K562 (cell line): Measurements from ENCODE around the gene TOM1. TPM values are rescaled to one million over a fixed set of nuclear protein-coding genes. Genes with fewer than 3 reads are reported as not detected.

Source experiments
- CXXC5 ChIP-seq: fragments of 250-450 bp; sonication (Bioruptor Pico); IDR thresholded peaks from 2 replicates; pipeline ENCODE4 v1.8.0; 2022; ENCODE audit warnings: inconsistent platforms, mild to moderate bottlenecking, moderate library complexity
- EP300 ChIP-seq: IDR thresholded peaks from 2 replicates; pipeline ENCODE4 v1.6.1; 2012; ENCODE audit warnings: low read length, improper control_type of control experiment
- FOSL1 ChIP-seq: fragments of 200-800 bp; sonication (Bioruptor generic); conservative IDR thresholded peaks from 2 replicates; pipeline ENCODE4 v1.6.1; 2016; ENCODE audit warnings: missing genetic modification characterization, missing compliant biosample characterization
- FOXK2 ChIP-seq, 2 experiments: fragments of 450-650 bp; IDR thresholded peaks in 1 of 2; conservative IDR thresholded peaks in 1 of 2; 2 replicates each; pipeline ENCODE4 v1.6.1; 2016; ENCODE audit warnings: low read depth in 2 of 2, mild to moderate bottlenecking in 1 of 2
- FOXP1 ChIP-seq: sonication (generic); formaldehyde crosslinking; IDR thresholded peaks from 2 replicates; pipeline ENCODE4 v1.8.0; 2022; ENCODE audit warnings: mild to moderate bottlenecking, missing genetic modification reagents
- HCFC1 ChIP-seq: IDR thresholded peaks from 2 replicates; pipeline ENCODE4 v1.6.1; 2012; ENCODE audit warnings: low read depth, low read length, improper control_type of control experiment
- JUN ChIP-seq, 2 experiments: sonication (generic) in 1 of 2; formaldehyde crosslinking in 1 of 2; IDR thresholded peaks; 2 replicates each; pipeline versions ENCODE4 v1.6.1 to v1.8.0; 2012 to 2022; ENCODE audit warnings: borderline replicate concordance in 2 of 2, mild to moderate bottlenecking in 2 of 2, improper control_type of control experiment in 1 of 2, low read depth in 1 of 2, low read length in 1 of 2, missing genetic modification reagents in 1 of 2
- MAFK ChIP-seq: IDR thresholded peaks from 2 replicates; pipeline ENCODE4 v1.6.1; 2011; ENCODE audit warnings: low read length, improper control_type of control experiment
- NFE2 ChIP-seq: IDR thresholded peaks from 2 replicates; pipeline ENCODE4 v1.6.1; 2014; ENCODE audit warnings: antibody characterized with exemption, low read depth
- RFX1 ChIP-seq: fragments of 450-650 bp; IDR thresholded peaks from 2 replicates; pipeline ENCODE4 v1.6.1; 2016; ENCODE audit warnings: mild to moderate bottlenecking, moderate library complexity
- SUPT5H ChIP-seq: fragments of 450-650 bp; IDR thresholded peaks from 2 replicates; pipeline ENCODE4 v1.6.1; 2016
- TEAD1 ChIP-seq, 2 experiments: fragments of 450-650 bp in 1 of 2; sonication (generic) in 1 of 2; formaldehyde crosslinking; IDR thresholded peaks; 2 replicates each; pipeline versions ENCODE4 v1.4.0 to v1.8.0; 2020 to 2022; ENCODE audit warnings: mild to moderate bottlenecking in 2 of 2, missing genetic modification reagents in 1 of 2
- TEAD4 ChIP-seq, 2 experiments: sonication (generic) in 1 of 2; formaldehyde crosslinking in 1 of 2; IDR thresholded peaks; 2 replicates each; pipeline versions ENCODE4 v1.6.1 to v1.8.0; 2012 to 2022; ENCODE audit warnings: borderline replicate concordance in 1 of 2, inconsistent platforms in 1 of 2, low read length in 1 of 2, mild to moderate bottlenecking in 1 of 2, missing genetic modification reagents in 1 of 2
- polyA plus RNA-seq, 8 experiments: library from polyadenylated mRNA; depleted of rRNA in 4 of 8; stranded (reverse) in 5 of 8; unstranded in 3 of 8; fragments of >200 nt; fragmentation: Nextera tagmentation in 2 of 8; fragmentation: Illumina TruSeq in 1 of 8; extraction: Ambion mirVana in 2 of 8; extraction: Trizol in 1 of 8; gene quantifications; 2 replicates each; pipeline versions ENCODE4 v1.2.1 to v1.2.3, GENCODE V29; 2011 to 2014; ENCODE audit warnings: inconsistent platforms in 1 of 8, missing spikeins in 1 of 8
- total RNA-seq, 7 experiments: library from RNA; depleted of rRNA in 6 of 7; stranded (reverse); fragments of >200 nt in 6 of 7; fragmentation: Illumina TruSeq in 2 of 7; extraction: Trizol in 2 of 7; gene quantifications; 2 replicates each; pipeline versions ENCODE4 v1.2.1 to v1.2.3, GENCODE V29; 2011 to 2021; ENCODE audit warnings: low replicate concordance in 1 of 7
- TF ChIP-seq, protein P1 (sequence below): sonication (generic); formaldehyde crosslinking; IDR thresholded peaks from 2 replicates; pipeline ENCODE4 v1.8.1; 2023; ENCODE audit warnings: mild to moderate bottlenecking, missing genetic modification reagents
- TF ChIP-seq, protein P2 (sequence below): sonication (generic); formaldehyde crosslinking; IDR thresholded peaks from 2 replicates; pipeline ENCODE4 v1.8.0; 2022; ENCODE audit warnings: mild to moderate bottlenecking, missing genetic modification reagents, borderline replicate concordance

Gene TOM1
- total and polyA plus RNA-seq, 9 of the 15 experiments (the other 6 are each of a cell fraction or from before 2014, with no cell fraction given): 0.64 to 20.6 (median 12.0) TPM

GRCh38 chr22:35257321-35258190 is 42.1 kb upstream of the TOM1 start, which contains the start of gene HMGXB4 (continued):
- peak in 1 of 2 experiments; percentile 34; a peak in 1 of 4 replicates for TF ChIP-seq TEAD1 (CRISPR knock-in tag; IDR thresholded peaks at IDR 0.05)
- TF ChIP-seq, protein P1, sequence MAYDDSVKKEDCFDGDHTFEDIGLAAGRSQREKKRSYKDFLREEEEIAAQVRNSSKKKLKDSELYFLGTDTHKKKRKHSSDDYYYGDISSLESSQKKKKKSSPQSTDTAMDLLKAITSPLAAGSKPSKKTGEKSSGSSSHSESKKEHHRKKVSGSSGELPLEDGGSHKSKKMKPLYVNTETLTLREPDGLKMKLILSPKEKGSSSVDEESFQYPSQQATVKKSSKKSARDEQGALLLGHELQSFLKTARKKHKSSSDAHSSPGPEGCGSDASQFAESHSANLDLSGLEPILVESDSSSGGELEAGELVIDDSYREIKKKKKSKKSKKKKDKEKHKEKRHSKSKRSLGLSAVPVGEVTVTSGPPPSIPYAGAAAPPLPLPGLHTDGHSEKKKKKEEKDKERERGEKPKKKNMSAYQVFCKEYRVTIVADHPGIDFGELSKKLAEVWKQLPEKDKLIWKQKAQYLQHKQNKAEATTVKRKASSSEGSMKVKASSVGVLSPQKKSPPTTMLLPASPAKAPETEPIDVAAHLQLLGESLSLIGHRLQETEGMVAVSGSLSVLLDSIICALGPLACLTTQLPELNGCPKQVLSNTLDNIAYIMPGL (CRISPR knock-in tag): peak; percentile 92
- TF ChIP-seq FOXK2 (conservative IDR thresholded peaks at IDR 0.05 in 1 of 2, IDR thresholded peaks at IDR 0.05 in 1 of 2; ENCODE audit: low read depth in 2 of 2): peak in 1 of 2 experiments; percentile 64; a peak in 1 of 4 replicates
- 0 out of 2 replicates have a peak, but pooled peaks have one; percentile 40 for TF ChIP-seq FOXP1 (CRISPR knock-in tag)
- no peak for TF ChIP-seq TEAD4 (IDR thresholded peaks at IDR 0.05; ENCODE audit: low read length)
- TF ChIP-seq TEAD4 (CRISPR knock-in tag; IDR thresholded peaks at IDR 0.05; ENCODE audit: borderline replicate concordance): no peak
- TF ChIP-seq NFE2: no peak
- 0 out of 2 replicates have a peak, but pooled peaks have one; percentile 12 for TF ChIP-seq MAFK
- TF ChIP-seq RFX1: no peak
- TF ChIP-seq, protein P2, sequence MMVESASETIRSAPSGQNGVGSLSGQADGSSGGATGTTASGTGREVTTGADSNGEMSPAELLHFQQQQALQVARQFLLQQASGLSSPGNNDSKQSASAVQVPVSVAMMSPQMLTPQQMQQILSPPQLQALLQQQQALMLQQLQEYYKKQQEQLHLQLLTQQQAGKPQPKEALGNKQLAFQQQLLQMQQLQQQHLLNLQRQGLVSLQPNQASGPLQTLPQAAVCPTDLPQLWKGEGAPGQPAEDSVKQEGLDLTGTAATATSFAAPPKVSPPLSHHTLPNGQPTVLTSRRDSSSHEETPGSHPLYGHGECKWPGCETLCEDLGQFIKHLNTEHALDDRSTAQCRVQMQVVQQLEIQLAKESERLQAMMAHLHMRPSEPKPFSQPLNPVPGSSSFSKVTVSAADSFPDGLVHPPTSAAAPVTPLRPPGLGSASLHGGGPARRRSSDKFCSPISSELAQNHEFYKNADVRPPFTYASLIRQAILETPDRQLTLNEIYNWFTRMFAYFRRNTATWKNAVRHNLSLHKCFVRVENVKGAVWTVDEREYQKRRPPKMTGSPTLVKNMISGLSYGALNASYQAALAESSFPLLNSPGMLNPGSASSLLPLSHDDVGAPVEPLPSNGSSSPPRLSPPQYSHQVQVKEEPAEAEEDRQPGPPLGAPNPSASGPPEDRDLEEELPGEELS: no peak
- TF ChIP-seq HCFC1: peak; percentile 75
- 0 out of 2 replicates have a peak, but pooled peaks have one; percentile 31 for TF ChIP-seq FOSL1 (tag)
- TF ChIP-seq JUN (IDR thresholded peaks at IDR 0.05; ENCODE audit: borderline replicate concordance, low read depth, low read length): peak; percentile 23; the same call in 1 of the 2 replicates
- TF ChIP-seq JUN (CRISPR knock-in tag; IDR thresholded peaks at IDR 0.05; ENCODE audit: borderline replicate concordance): no peak
- TF ChIP-seq CXXC5 (CRISPR knock-in tag): peak; percentile 66
- TF ChIP-seq SUPT5H: peak; percentile 57
- peak; percentile 20; the same call in 1 of the 2 replicates for TF ChIP-seq EP300
